ENCODE data around the gene EXOC2.

- TF ChIP-seq EZH2phosphoT487 (IDR thresholded peaks at IDR 0.05; ENCODE audit: borderline replicate concordance, low read depth, low read length) (no peak), CTCF (conservative IDR thresholded peaks at IDR 0.05; ENCODE audit: low read length) (no peak)
Measured at GRCh38 chr6:518218-518617, 174.7 kb downstream of the EXOC2 start.

Measured in OCI-LY7 (cell line).